ENCODE data around the gene CARM1.
"Not testable (repeated sequence)": the region's sequence is repeated elsewhere in the genome, so short reads cannot be mapped to it uniquely, and the experiment has no call there.

CARM1 gene

GRCh38 chr19:10959277-10959968 lies 88.1 kb downstream of the CARM1 start:
- not testable (repeated sequence) for H3K36me3 ChIP-seq (ENCODE audit: insufficient read depth, low read length); H3K27me3 ChIP-seq (ENCODE audit: insufficient read depth, low read length); H3K4me1 ChIP-seq (ENCODE audit: insufficient read depth, low read length); H2AFZ ChIP-seq (ENCODE audit: low read depth, low read length); H3K9me3 ChIP-seq (ENCODE audit: low read length)
- H3K4me3 ChIP-seq (ENCODE audit: low read length): peak overlapping the region; percentile 81

GRCh38 chr19:10960314-10961072 lies 89.1 kb downstream of the CARM1 start, which contains the start of gene SMARCA4:
Gene SMARCA4, plus strand, starts transcription at chr19:10961030. Its CDS starts 23,122 bp downstream, at chr19:10984152.
- Histone ChIP-seq H3K36me3 (ENCODE audit: insufficient read depth, low read length) (peaks cover 7% of the 10 kb centered on the region), H3K4me3 (ENCODE audit: low read length) (peak within 1 kb of the TSS; percentile 100), H3K4me1 (ENCODE audit: insufficient read depth, low read length) (peaks cover 8% of the 10 kb centered on the region), H3K27me3 (ENCODE audit: insufficient read depth, low read length) (no peaks in the 10 kb centered on the region), H2AFZ (ENCODE audit: low read depth, low read length) (peak within 1 kb of the TSS; percentile 75), H3K9me3 (ENCODE audit: low read length) (no peaks in the 10 kb centered on the region)

GRCh38 chr19:10961073-10961860 lies 89.9 kb downstream of the CARM1 start:
- Histone ChIP-seq H3K36me3 (ENCODE audit: insufficient read depth, low read length) (peaks cover 7% of the 10 kb centered on the region), H3K9me3 (ENCODE audit: low read length) (no peaks in the 10 kb centered on the region), H3K27me3 (ENCODE audit: insufficient read depth, low read length) (no peaks in the 10 kb centered on the region), H2AFZ (ENCODE audit: low read depth, low read length) (peak overlapping the region; percentile 75), H3K4me3 (ENCODE audit: low read length) (peak overlapping the region; percentile 100), H3K4me1 (ENCODE audit: insufficient read depth, low read length) (peaks cover 8% of the 10 kb centered on the region)

- no peak overlapping the region for H2AFZ ChIP-seq (ENCODE audit: low read depth, low read length)
These were observed 91.5 kb downstream of the CARM1 start for GRCh38 chr19:10962863-10963262.

GRCh38 chr19:10963865-10964264 lies 92.5 kb downstream of the CARM1 start:
- Histone ChIP-seq H3K9me3 (ENCODE audit: low read length) (no peaks in the 10 kb centered on the region), H3K27me3 (ENCODE audit: insufficient read depth, low read length) (no peaks in the 10 kb centered on the region), H2AFZ (ENCODE audit: low read depth, low read length) (no peak overlapping the region), H3K4me3 (ENCODE audit: low read length) (no peak overlapping the region), H3K36me3 (ENCODE audit: insufficient read depth, low read length) (peaks cover 7% of the 10 kb centered on the region), H3K4me1 (ENCODE audit: insufficient read depth, low read length) (peaks cover 13% of the 10 kb centered on the region)

More at GRCh38 chr19:10962863-10963262, 91.5 kb downstream of the CARM1 start:
- peak overlapping the region; percentile 100 for H3K4me3 ChIP-seq (ENCODE audit: low read length)
- H3K27me3 ChIP-seq (ENCODE audit: insufficient read depth, low read length): no peaks in the 10 kb centered on the region
- no peaks in the 10 kb centered on the region for H3K9me3 ChIP-seq (ENCODE audit: low read length)
- peaks cover 7% of the 10 kb centered on the region for H3K36me3 ChIP-seq (ENCODE audit: insufficient read depth, low read length)
- peaks cover 8% of the 10 kb centered on the region for H3K4me1 ChIP-seq (ENCODE audit: insufficient read depth, low read length)

GRCh38 chr19:10964903-10965302 lies 93.5 kb downstream of the CARM1 start:
- Histone ChIP-seq H3K9me3 (ENCODE audit: low read length) (no peaks in the 10 kb centered on the region), H3K4me1 (ENCODE audit: insufficient read depth, low read length) (peaks cover 13% of the 10 kb centered on the region), H3K4me3 (ENCODE audit: low read length) (no peak overlapping the region), H3K27me3 (ENCODE audit: insufficient read depth, low read length) (no peaks in the 10 kb centered on the region), H3K36me3 (ENCODE audit: insufficient read depth, low read length) (peaks cover 7% of the 10 kb centered on the region), H2AFZ (ENCODE audit: low read depth, low read length) (no peak overlapping the region)

- Histone ChIP-seq H3K9me3 (ENCODE audit: low read length) (no peaks in the 10 kb centered on the region), H3K36me3 (ENCODE audit: insufficient read depth, low read length) (peaks cover 7% of the 10 kb centered on the region), H3K27me3 (ENCODE audit: insufficient read depth, low read length) (no peaks in the 10 kb centered on the region), H3K4me1 (ENCODE audit: insufficient read depth, low read length) (peaks cover 13% of the 10 kb centered on the region), H2AFZ (ENCODE audit: low read depth, low read length) (no peak overlapping the region), H3K4me3 (ENCODE audit: low read length) (no peak overlapping the region)
These were observed 94.0 kb downstream of the CARM1 start for GRCh38 chr19:10965398-10965797.

GRCh38 chr19:10966809-10967208 lies 95.5 kb downstream of the CARM1 start:
- Histone ChIP-seq H3K4me3 (ENCODE audit: low read length) (no peak overlapping the region), H3K9me3 (ENCODE audit: low read length) (no peaks in the 10 kb centered on the region), H3K4me1 (ENCODE audit: insufficient read depth, low read length) (peaks cover 13% of the 10 kb centered on the region), H3K36me3 (ENCODE audit: insufficient read depth, low read length) (peaks cover 7% of the 10 kb centered on the region), H2AFZ (ENCODE audit: low read depth, low read length) (no peak overlapping the region), H3K27me3 (ENCODE audit: insufficient read depth, low read length) (no peaks in the 10 kb centered on the region)

- H3K27me3 ChIP-seq (ENCODE audit: insufficient read depth, low read length): no peaks in the 10 kb centered on the region
- H3K9me3 ChIP-seq (ENCODE audit: low read length): peaks cover 2% of the 10 kb centered on the region
- H3K36me3 ChIP-seq (ENCODE audit: insufficient read depth, low read length): peaks cover 11% of the 10 kb centered on the region
- no peak overlapping the region for H3K4me3 ChIP-seq (ENCODE audit: low read length)
- no peak overlapping the region for H2AFZ ChIP-seq (ENCODE audit: low read depth, low read length)
- peaks cover 6% of the 10 kb centered on the region for H3K4me1 ChIP-seq (ENCODE audit: insufficient read depth, low read length)
These were observed 97.3 kb downstream of the CARM1 start for GRCh38 chr19:10968527-10969135.

- H3K4me1 ChIP-seq (ENCODE audit: insufficient read depth, low read length): peaks cover 6% of the 10 kb centered on the region
- no peaks in the 10 kb centered on the region for H3K27me3 ChIP-seq (ENCODE audit: insufficient read depth, low read length)
- H2AFZ ChIP-seq (ENCODE audit: low read depth, low read length): no peak overlapping the region
- peaks cover 4% of the 10 kb centered on the region for H3K9me3 ChIP-seq (ENCODE audit: low read length)
- H3K4me3 ChIP-seq (ENCODE audit: low read length): no peak overlapping the region
- peaks cover 8% of the 10 kb centered on the region for H3K36me3 ChIP-seq (ENCODE audit: insufficient read depth, low read length)
These were observed 99.9 kb downstream of the CARM1 start for GRCh38 chr19:10971107-10971726.

Data from neuron (in vitro differentiated cells).